SIG-M5 treated with dmso at 0.1 percent for 504 hours (cell line): Measurements from ENCODE around the gene OR9A2.

Experiments
- DNase-seq: peaks from one replicate; lab custom pipeline; 2025; ENCODE audit not compliant: unreplicated experiment; lab: John Stamatoyannopoulos, UW

The OR9A2 gene, protein sequence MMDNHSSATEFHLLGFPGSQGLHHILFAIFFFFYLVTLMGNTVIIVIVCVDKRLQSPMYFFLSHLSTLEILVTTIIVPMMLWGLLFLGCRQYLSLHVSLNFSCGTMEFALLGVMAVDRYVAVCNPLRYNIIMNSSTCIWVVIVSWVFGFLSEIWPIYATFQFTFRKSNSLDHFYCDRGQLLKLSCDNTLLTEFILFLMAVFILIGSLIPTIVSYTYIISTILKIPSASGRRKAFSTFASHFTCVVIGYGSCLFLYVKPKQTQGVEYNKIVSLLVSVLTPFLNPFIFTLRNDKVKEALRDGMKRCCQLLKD

DNA sequence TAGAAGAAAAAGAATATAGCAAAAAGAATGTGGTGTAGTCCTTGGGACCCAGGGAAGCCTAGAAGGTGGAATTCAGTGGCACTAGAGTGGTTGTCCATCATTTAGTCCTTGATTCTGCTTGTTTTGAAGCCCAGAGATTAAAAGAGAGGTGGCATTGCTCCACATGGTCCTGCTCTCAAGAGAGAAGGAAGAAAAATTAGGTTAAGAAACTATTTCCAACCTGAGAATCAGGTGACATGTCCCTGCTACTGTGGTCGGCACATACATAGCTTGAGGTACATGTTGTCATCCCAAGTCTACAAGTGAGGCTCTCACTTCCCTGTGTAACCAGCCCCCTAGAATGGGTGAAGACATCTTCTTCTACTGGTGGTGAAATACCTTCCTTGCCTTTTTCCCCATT, at the start of gene OR9A2:
Gene OR9A2 (minus strand): TSS at position 101 of the 400 bp plus-strand sequence. CDS start 0 bp downstream, at position 101.
- no peak for DNase-seq

DNA sequence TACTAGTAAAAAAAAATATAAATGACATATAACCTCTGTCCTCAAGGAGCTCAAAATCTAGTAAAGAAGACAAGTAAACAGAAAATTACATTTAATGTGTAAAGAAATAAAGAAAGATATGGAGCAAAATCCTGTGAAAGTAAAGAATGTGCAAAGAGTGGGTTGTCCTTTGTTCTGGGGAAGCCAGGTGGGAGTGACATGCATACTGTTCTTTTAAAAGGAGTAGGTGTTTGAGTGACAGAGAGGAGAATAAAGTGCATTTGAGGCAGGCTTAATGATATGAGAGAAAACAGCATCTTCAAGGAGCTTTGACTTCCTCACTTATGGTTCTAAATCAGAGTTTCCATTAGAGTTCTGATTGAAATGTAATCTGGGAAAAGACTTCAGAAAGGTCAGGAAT, 47.2 kb upstream of the OR9A2 start:
- no peak for DNase-seq

DNA sequence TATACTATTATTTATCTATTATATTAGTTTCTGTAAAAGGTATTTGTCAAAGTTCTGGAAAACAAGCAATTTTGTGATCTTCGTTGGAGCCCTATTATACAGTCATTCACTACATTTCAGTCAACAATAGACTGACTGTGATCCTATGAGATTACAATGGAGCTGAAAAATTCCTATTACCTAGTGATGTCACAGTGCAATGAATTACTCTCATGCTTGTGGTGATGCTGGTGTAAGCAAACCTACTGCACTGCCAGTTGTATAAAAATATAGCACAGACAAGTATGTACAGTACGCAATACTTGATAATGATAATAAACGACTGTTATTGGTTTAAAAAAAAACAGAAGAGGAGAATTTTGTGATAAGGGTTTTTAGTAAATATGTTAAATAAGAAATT, 46.6 kb upstream of the OR9A2 start:
- no peak for DNase-seq

DNA sequence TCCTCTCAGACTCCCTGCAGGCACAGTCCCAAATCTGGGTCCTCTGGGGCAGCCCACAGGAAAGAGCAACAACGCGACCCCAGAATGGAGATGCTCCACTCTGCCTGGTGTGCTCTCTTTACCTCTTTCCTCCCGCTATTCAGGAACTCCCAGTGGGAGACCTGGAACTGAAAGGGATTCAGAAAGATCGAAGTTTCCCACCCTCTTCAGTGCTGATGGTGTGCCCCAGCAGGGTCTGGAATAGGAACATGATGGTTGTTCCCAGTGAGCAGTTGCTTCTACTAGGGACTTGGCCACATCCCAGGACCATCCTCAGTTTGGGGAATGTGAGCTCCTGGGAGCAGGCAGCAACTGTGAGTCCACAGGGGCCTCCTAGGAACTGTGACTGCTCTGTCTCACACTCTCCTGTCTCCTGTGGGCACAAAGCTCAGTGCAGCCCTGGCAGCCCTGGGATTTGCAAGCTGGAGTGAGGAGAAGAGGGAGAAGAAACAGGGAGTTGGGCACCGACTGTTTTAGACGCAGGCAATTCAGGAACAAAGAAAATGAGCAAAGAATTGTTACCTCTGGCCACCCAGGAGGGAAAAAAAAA, 43.1 kb upstream of the OR9A2 start:
- no peak for DNase-seq

DNA sequence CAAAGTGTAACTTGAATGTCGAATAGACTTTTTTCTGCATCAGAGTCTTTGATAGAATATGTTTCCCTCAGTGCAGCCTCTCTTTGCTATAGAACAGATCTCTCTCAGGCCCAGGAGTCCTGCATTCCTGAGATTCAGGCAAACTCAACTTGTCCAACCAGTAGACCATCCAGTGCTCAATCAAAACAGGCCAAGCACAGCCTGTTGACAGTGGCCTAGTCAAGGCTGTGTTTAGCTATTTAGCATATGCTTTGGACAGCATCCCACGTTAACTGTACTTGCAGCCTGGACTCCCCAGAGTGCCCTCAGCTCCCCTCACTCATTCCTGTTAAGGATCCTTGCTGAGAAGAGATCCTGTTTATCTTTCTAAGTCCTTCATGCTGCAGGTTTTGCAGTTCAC, 41.5 kb upstream of the OR9A2 start:
- DNase-seq: no peak

DNA sequence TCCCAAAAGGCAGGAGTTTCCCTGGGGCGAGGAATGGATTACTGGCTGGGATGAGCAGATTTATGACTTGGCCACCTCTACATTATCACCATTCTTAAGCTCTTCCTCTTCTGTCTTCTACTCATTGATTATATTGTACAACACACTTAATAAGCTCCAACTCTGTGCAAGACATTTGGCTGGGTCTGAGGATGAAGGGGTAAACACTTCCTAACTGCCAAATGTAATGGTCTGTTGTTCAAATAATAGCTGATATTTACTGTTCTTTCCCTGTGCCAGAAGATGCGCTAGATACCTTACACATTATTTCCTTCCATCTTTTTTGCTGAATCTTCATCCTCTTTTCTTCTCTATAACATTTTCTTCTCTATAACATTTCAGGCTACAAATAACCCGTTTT, 36.8 kb upstream of the OR9A2 start:
- no peak for DNase-seq

DNA sequence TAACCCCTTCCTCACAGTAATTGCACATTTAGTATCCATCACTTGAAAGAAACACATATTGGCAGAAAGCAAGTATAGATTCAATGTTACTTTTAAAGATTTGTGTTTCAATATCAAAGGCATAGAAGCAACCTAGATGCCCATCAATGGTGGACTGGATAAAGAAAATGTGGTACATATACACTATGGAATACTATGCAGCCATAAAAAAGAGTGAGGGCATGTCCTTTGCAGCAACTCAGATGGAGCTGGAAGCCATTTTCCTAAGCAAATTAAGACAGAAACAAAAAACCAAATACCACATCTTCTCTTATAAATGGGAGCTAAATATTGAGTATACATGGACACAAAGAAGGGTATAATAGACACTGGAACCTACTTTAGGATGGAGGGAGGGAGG, 28.8 kb upstream of the OR9A2 start:
- DNase-seq: no peak

DNA sequence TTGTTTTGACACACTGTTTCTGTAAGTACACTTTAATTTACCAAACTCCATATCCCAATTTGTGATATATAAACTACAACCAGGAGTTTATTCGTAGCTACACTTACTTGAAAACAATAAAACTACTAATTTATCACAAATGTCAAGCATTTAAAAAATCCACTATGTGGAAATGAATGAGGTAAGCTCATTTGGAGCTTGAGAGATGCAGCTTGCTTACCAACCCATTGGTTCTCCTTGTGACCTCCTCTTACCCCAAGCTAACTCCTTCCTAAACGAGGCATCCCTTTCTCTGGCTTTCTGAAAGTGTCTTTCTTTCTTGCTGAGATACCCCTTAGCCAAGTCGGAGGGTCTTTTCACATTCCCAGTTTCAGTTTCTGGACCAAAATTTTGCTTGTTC, 27.7 kb upstream of the OR9A2 start:
- DNase-seq: no peak

DNA sequence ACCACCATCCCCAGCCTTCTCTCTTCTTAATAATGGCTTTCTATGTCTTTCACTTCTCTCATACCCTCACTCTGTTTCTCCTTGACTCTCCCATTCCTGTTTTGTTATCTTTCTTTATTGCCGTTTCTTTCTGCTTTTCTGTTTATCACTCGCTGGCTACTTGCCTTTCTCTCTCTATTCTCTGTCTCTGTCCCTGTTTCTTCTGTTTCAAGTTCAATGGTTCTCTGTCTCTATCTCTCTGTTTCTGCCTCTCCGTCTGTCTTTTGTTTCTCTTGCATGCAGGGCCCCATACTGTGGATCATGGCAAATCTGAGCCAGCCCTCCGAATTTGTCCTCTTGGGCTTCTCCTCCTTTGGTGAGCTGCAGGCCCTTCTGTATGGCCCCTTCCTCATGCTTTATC, 25.1 kb upstream of the OR9A2 start, which contains the start of gene OR6V1:
Gene OR6V1 (plus strand): TSS at position 301 of the 400 bp plus-strand sequence. CDS start 0 bp downstream, at position 301.
- DNase-seq: no peak

DNA sequence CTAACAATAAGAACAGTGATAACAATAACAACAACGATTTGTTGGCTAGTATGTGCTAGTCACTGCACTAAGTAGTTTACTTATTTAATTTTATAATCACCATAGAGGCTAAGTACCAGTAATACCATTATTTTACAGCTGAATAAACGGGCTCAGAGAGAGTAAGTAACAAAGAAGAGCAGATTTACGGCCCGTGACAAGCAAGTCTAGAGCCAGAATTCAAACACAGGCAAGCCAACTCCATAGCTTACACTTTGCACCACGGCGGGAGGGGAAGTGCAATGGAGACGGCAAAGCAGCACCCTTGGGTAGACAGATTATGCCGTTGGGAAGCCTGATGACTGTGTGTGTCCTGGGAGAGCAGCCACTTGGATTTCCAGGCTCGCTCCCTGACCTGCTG, 24.0 kb upstream of the OR9A2 start:
- no peak for DNase-seq

DNA sequence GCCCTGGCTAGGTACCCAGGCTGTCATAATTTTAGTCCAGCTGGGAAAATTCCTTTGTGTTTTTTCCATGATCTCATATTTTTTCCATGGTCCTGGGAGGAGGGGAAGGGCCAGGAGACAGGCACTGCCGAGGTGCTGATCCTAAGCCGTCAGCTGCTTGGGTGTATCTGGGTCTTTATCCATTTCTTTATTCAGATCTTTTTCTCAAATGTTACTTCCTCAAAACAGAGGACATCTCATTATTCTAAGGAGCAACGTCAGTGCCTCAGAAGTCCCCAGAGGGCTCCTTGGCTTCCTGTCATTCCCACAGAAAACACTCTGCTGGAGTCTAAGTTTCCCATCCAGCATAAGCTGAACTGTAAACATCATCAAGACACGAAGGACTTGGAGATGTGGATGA, 22.4 kb upstream of the OR9A2 start:
- no peak for DNase-seq

DNA sequence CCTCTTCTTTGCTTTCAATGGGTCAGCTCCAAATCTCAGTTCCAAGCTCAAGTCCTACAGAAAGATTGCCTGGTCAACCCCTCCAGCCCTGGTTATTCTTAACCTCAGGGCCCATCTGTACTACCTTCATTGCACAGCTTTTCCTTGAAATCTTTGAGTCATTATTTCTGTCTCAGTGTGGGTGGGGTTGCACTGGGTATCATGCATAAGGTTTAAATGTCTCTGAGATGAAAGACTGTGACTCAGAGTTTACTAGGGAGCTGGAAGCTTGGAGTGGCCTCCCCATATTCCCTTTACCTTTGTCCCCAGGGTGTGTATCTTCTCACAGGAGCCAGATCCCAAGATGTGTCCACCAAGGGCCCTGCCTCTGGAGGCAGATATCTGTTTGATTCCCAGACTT, 21.9 kb upstream of the OR9A2 start:
- DNase-seq: no peak

DNA sequence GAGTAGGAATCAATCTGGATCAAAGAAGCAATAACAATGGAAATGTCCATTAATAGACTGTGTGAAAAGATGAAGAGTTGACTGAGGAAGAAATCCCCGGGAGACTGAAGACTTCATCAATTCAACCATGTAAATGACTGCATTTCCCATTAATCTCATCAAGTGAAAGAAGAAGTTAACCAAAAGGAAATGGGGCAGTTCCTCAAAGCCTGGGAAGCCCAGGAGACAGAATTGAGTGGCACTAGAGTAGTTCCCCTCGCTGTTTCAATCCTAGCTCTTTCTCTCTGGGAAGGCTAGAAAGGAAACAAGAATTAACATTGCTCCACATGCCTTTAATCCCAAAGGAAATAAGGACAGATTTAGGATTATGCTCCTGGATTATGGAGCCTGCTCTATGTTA, 20.4 kb upstream of the OR9A2 start:
- no peak for DNase-seq

DNA sequence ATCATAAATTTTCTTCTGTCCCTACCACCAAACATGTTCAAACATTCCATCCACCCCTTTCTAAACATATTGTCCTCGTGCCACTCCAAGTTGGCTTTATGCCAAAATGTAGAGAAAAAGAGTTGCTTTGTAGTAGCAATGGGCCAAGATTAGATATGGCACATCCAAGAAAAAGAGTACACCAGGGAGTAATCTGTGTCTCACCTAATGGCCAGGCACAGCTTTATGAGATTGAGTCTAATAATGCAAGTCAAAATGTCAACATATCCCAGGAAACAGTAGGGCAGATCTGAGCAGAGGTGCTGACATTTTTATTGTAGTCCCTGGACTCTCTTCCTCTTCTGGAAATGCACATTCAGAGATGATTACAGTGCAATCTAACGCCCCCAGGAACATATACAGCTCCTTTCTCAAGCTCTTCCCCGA, 19.5 kb upstream of the OR9A2 start:
- no peak for DNase-seq

DNA sequence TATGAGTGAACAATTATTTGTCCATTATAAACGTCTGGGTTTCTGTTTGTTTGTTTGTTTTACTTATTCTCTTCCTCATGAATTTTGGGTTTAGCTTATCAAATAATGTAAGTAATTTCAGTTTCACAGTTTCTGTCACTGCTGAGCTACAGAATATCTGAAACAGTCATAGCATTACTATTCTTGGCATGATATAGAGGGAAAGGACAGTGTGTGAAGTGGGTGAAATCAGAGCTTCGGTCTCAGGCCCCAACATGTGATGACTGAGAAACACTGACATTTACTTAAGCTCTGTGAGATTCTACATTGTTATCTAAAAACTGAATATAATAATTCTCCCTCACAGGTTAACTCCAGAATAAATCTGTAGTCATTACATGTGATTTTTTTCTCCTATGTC, 16.5 kb upstream of the OR9A2 start:
- no peak for DNase-seq

DNA sequence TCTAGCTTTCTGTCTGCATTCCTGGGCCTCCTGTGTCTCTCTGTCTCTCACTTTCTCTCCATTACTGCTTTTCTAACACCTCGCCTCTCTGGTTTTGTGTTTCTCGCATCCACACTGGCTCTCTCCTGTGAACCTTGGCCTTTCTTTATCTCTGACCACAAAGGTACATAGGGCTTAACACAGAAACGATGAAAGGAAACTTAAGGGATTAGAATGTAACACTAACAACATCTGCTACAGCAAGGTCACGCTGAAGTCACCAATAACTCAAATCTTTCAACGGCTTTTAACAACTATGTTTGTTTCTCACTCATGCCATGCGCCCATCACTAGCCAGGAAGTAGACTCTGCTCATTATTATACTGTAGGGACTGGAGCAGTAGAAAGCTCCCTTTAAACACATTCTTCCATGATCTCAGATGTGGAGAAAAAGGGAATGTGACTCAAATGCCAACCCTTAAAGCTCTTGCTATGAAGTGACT, 15.9 kb upstream of the OR9A2 start:
- DNase-seq: no peak

DNA sequence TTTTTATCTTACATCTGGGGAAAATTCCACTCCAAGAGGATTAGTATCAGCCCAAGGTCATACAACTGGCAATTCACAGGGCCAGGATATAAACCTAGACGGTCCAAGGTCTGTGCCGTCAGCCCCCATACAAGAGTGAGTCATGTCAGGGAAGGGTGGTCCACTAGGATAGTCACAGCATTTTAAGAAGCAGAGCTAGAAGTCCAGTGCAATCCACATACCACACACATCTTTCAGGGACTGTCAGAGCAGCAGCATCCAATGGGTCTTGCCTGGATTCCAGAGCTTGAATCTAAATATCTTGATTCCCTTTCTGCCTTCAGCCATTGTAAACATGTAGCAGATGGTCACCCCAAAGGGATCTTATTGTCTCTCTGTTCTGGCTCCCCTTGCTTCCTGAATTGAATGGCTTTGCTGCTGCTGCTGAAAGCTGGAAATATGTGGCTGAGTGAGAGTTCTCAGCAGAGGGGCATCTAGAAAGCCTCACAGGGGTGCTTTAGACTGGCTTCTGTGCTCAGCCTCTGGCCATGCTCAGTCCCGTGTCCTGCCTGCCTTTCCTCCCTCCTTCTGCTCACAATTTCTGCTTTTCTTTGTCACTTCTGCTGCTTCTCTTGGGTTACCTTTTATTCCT, 15.3 kb upstream of the OR9A2 start:
- DNase-seq: no peak

DNA sequence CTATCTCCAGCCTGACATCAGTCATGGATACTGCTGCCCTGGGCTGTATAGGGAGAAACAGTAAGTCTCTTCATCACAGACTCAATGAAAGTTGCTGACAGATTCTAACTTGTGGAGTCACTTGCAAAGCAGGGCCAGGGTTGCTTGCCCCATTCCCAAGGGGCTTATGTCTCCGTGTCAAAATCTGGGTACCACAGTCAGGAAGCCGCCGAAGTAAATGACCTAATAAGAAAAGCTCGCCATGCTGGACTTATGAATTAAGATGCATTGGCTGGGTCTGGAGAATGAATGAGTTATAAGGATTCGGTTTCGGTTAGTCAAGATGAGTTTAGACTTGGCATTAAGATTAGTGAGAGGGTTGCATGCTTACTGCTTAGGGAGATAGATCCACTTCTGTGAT, 14.4 kb upstream of the OR9A2 start:
- no peak for DNase-seq

DNA sequence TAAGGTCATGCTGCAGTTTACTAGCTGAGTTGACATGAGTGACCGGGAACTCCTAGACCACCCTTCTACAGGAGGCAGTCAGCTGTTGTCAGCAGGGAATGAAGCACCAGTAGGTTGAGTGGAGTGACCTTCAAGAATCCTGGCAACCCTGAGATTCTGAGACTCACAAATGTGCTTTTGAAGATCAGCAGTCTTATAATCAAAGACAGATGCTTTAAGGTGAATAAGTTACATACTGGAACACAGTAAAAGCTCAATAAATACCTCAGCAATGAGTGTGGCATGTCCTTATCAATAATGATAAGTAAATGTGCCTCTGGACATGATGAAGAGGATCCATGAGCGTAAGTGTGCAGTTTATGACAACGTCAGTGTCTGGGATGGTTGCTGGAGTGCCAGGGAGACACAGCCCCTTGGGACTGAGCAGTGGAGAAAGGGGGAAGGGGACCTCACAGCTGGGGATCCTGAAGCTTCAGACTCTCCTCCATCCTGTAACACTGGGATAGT, 13.3 kb upstream of the OR9A2 start:
- no peak for DNase-seq

DNA sequence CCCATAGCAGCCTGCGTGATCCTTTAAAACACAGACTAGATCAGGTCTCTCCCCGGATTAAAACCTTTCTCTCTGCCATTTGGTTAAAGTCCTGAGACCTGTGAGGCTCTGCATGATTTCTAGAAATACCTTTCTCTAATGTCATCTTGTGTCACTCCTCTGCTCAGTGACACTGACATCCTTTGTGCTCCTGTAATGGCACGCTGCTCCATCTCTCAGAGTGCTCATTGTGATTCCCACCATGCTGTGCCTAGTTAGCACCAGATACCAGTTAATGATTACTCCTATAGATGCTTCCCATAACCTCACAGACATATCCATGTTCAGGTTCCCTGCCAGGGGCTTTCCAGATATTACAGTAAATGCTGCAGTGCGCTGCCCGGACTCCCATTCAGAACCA, 11.7 kb upstream of the OR9A2 start:
- no peak for DNase-seq

DNA sequence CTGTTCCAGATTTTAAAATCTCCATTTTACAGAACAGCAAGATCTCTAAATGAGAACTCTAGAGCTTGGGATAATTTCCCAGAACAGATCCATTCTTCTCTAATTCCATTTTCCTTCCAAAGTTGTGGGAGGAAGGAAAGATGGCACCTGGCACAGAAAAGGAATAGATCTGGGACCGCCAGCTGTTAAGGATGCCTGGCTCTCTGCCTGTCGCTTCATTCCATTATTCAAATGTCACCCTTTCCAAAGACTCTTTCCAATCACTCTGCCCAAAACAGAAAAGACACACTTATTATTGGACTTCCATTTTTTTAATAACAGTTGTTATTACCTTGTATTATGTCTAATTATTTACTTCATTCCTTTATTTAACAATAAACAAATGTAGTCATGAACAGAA, 751 bp upstream of the OR9A2 start:
- no peak for DNase-seq

DNA sequence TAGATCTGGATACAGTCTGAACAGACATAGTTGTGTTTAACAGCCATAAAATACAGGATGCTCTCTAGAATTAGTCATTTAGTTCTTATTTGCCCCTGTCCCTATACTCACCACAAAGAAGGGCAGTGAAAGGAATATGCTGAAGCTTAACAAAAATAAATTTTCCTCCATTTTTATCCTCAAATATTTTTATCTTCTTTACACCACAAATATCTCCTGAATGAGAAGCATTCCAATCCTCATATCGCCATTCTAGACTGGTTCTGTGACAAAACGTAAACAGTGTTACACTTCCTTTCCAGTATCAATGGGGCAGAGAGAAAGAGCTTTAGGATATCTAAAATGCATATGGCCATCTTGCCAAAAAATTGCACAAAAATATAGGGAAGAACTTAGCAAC, 1.6 kb downstream of the OR9A2 start:
- no peak for DNase-seq
